Suprapubic skin (tissue), 4 donors: ENCODE results near the gene SPOP. TPM values are rescaled to one million over a fixed set of nuclear protein-coding genes. Genes with fewer than 3 reads are reported as not detected.

Experiments used
- DNase-seq, 2 donors: peaks; one replicate each; pipeline ENCODE4 v3.0.0-alpha.2; 2019; ENCODE audit warnings: low spot score in 2 of 2
- H3K27ac ChIP-seq: fragments of 200-600 bp; sonication (generic); one replicate; pipeline ENCODE4 v1.5.1; 2019
- H3K27me3 ChIP-seq: fragments of 200-600 bp; sonication (generic); one replicate; pipeline ENCODE4 v1.5.1; 2019
- H3K36me3 ChIP-seq: fragments of 200-600 bp; sonication (generic); one replicate; pipeline ENCODE4 v1.5.1; 2019
- H3K4me1 ChIP-seq: fragments of 200-600 bp; sonication (generic); one replicate; pipeline ENCODE4 v1.5.1; 2019
- H3K4me3 ChIP-seq: fragments of 200-600 bp; sonication (generic); one replicate; pipeline ENCODE4 v1.5.1; 2019; ENCODE audit warnings: mild to moderate bottlenecking
- H3K9me3 ChIP-seq: fragments of 200-600 bp; sonication (generic); one replicate; pipeline ENCODE4 v1.5.1; 2019
- CTCF ChIP-seq, 2 donors: fragments of 200-600 bp in 1 of 2; fragments of 450-650 bp in 1 of 2; sonication (generic) in 1 of 2; IDR thresholded peaks; one replicate each; pipeline ENCODE4 v1.5.1; 2016 to 2019; ENCODE audit warnings: antibody characterized with exemption in 2 of 2, mild to moderate bottlenecking in 1 of 2, moderate library complexity in 1 of 2
- EP300 ChIP-seq: sonication (generic); formaldehyde crosslinking; IDR thresholded peaks from one replicate; pipeline ENCODE4 v1.6.1; 2017; ENCODE audit warnings: antibody characterized with exemption
- POLR2A ChIP-seq, 2 donors: fragments of 450-650 bp; IDR thresholded peaks; one replicate each; pipeline ENCODE4 v1.6.1; 2017; ENCODE audit warnings: antibody characterized with exemption in 2 of 2, mild to moderate bottlenecking in 2 of 2, moderate library complexity in 2 of 2
- POLR2AphosphoS5 ChIP-seq, 3 donors: sonication (generic); formaldehyde crosslinking; IDR thresholded peaks; one replicate each; pipeline ENCODE4 v1.6.1; 2017; ENCODE audit warnings: antibody characterized with exemption in 3 of 3
- WGBS: methylation state at CpG from one replicate; pipeline ENCODE4 v1.1.5; 2018; 5-methylcytosine and 5-hydroxymethylcytosine counted together
- total RNA-seq, 4 donors: library from RNA; depleted of rRNA; stranded (reverse); fragments of >200 nt; gene quantifications; one replicate each; pipeline ENCODE4 v1.1.0, GENCODE V29; 2016

SPOP gene
- total RNA-seq, 4 donors from 2014 or later: 26.1 to 59.3 (median 41.7) TPM

- no peaks in the 10 kb centered on the region for H3K27me3 ChIP-seq
- 94% methylated on average over 7 of the region's 7 CpGs for WGBS
- no peaks in the 10 kb centered on the region for H3K9me3 ChIP-seq
- no peak overlapping the region for H3K4me3 ChIP-seq
- H3K36me3 ChIP-seq: peaks cover 66% of the 10 kb centered on the region
- H3K27ac ChIP-seq: no peak overlapping the region
- TF ChIP-seq POLR2A (IDR thresholded peaks at IDR 0.05) (no peak), POLR2AphosphoS5 (IDR thresholded peaks at IDR 0.05) (no peak), EP300 (no peak)
- peaks cover 7% of the 10 kb centered on the region for H3K4me1 ChIP-seq
- DNase-seq: no peak
Observed at GRCh38 chr17:49604314-49604869, 73.5 kb downstream of the SPOP start.

GRCh38 chr17:49603720-49604119 is 74.2 kb downstream of the SPOP start:
- TF ChIP-seq POLR2AphosphoS5 (IDR thresholded peaks at IDR 0.05) (no peak), CTCF (IDR thresholded peaks at IDR 0.05) (no peak), EP300 (no peak), POLR2A (IDR thresholded peaks at IDR 0.05) (no peak)
- Histone ChIP-seq H3K36me3 (peaks cover 67% of the 10 kb centered on the region), H3K9me3 (no peaks in the 10 kb centered on the region), H3K4me1 (peaks cover 7% of the 10 kb centered on the region), H3K4me3 (no peak overlapping the region), H3K27me3 (no peaks in the 10 kb centered on the region), H3K27ac (no peak overlapping the region)
- 67% methylated on average over 2 of the region's 2 CpGs for WGBS
- no peak for DNase-seq

- Histone ChIP-seq H3K4me3 (no peak overlapping the region), H3K9me3 (no peaks in the 10 kb centered on the region), H3K27me3 (no peaks in the 10 kb centered on the region), H3K27ac (no peak overlapping the region), H3K36me3 (peaks cover 72% of the 10 kb centered on the region), H3K4me1 (peaks cover 7% of the 10 kb centered on the region)
- WGBS: 49% methylated on average over 3 of the region's 3 CpGs
- DNase-seq: no peak
- no peak for TF ChIP-seq POLR2A (IDR thresholded peaks at IDR 0.05)
- TF ChIP-seq CTCF (IDR thresholded peaks at IDR 0.05): no peak
- no peak for TF ChIP-seq POLR2AphosphoS5 (IDR thresholded peaks at IDR 0.05)
- TF ChIP-seq EP300: no peak
Observed at GRCh38 chr17:49603238-49603637, 74.7 kb downstream of the SPOP start.

- no peaks in the 10 kb centered on the region for H3K9me3 ChIP-seq
- peaks cover 7% of the 10 kb centered on the region for H3K4me1 ChIP-seq
- no peaks in the 10 kb centered on the region for H3K27me3 ChIP-seq
- TF ChIP-seq POLR2A (IDR thresholded peaks at IDR 0.05) (no peak), POLR2AphosphoS5 (IDR thresholded peaks at IDR 0.05) (no peak), CTCF (IDR thresholded peaks at IDR 0.05) (no peak), EP300 (no peak)
- no peak overlapping the region for H3K4me3 ChIP-seq
- peaks cover 72% of the 10 kb centered on the region for H3K36me3 ChIP-seq
- DNase-seq: no peak
- no peak overlapping the region for H3K27ac ChIP-seq
Observed at GRCh38 chr17:49602783-49603182, 75.1 kb downstream of the SPOP start.

- no peak overlapping the region for H3K4me3 ChIP-seq
- H3K27me3 ChIP-seq: no peaks in the 10 kb centered on the region
- TF ChIP-seq CTCF (IDR thresholded peaks at IDR 0.05) (no peak), EP300 (no peak), POLR2A (IDR thresholded peaks at IDR 0.05) (no peak), POLR2AphosphoS5 (IDR thresholded peaks at IDR 0.05) (no peak)
- H3K36me3 ChIP-seq: peaks cover 72% of the 10 kb centered on the region
- peaks cover 7% of the 10 kb centered on the region for H3K4me1 ChIP-seq
- H3K9me3 ChIP-seq: no peaks in the 10 kb centered on the region
- DNase-seq: no peak
- no peak overlapping the region for H3K27ac ChIP-seq
Observed at GRCh38 chr17:49600949-49601348, 76.9 kb downstream of the SPOP start.

GRCh38 chr17:49598918-49599317 is 79.0 kb downstream of the SPOP start:
- Histone ChIP-seq H3K4me3 (no peak overlapping the region), H3K36me3 (peaks cover 69% of the 10 kb centered on the region), H3K27me3 (no peaks in the 10 kb centered on the region), H3K27ac (no peak overlapping the region), H3K4me1 (peaks cover 7% of the 10 kb centered on the region), H3K9me3 (no peaks in the 10 kb centered on the region)
- TF ChIP-seq EP300 (no peak), POLR2A (IDR thresholded peaks at IDR 0.05) (no peak), POLR2AphosphoS5 (IDR thresholded peaks at IDR 0.05) (no peak), CTCF (IDR thresholded peaks at IDR 0.05) (no peak)
- WGBS: 94% methylated on average over 3 of the region's 3 CpGs
- no peak for DNase-seq
